K562 (cell line): Measurements from ENCODE around the gene PKLR. TPM values are rescaled to one million over a fixed set of nuclear protein-coding genes. Genes with fewer than 3 reads are reported as not detected.

Experiments used
- C11orf30 ChIP-seq: fragments of 450-650 bp; IDR thresholded peaks from 2 replicates; pipeline ENCODE4 v1.6.1; 2016; ENCODE audit warnings: low read depth, mild to moderate bottlenecking
- DACH1 ChIP-seq: fragments of 450-650 bp; IDR thresholded peaks from 2 replicates; pipeline ENCODE4 v1.6.1; 2018; ENCODE audit not compliant: partially characterized antibody
- ERF ChIP-seq: fragments of 450-650 bp; formaldehyde crosslinking; IDR thresholded peaks from 2 replicates; pipeline ENCODE4 v1.4.0; 2020; ENCODE audit warnings: mild to moderate bottlenecking, mixed read lengths
- PPARD ChIP-seq: fragments of 250-450 bp; sonication (Bioruptor Pico); IDR thresholded peaks from 2 replicates; pipeline ENCODE4 v1.8.0; 2022; ENCODE audit warnings: inconsistent platforms, mild to moderate bottlenecking, moderate library complexity
- TEAD4 ChIP-seq, 2 experiments: sonication (generic) in 1 of 2; formaldehyde crosslinking in 1 of 2; IDR thresholded peaks; 2 replicates each; pipeline versions ENCODE4 v1.6.1 to v1.8.0; 2012 to 2022; ENCODE audit warnings: borderline replicate concordance in 1 of 2, inconsistent platforms in 1 of 2, low read length in 1 of 2, mild to moderate bottlenecking in 1 of 2, missing genetic modification reagents in 1 of 2
- WHSC1 ChIP-seq: IDR thresholded peaks from one replicate; pipeline ENCODE4 v1.6.1; 2012; ENCODE audit warnings: low read length, control low read depth, inconsistent platforms
- ZNF282 ChIP-seq: sonication (generic); formaldehyde crosslinking; IDR thresholded peaks from 2 replicates; pipeline ENCODE4 v1.8.1; 2023; ENCODE audit warnings: missing genetic modification reagents
- ZNF408 ChIP-seq: fragments of 250-450 bp; sonication (Bioruptor Pico); IDR thresholded peaks from 2 replicates; pipeline ENCODE4 v1.4.0; 2020; ENCODE audit warnings: low read depth, mild to moderate bottlenecking, moderate library complexity
- polyA plus RNA-seq, 8 experiments: library from polyadenylated mRNA; depleted of rRNA in 4 of 8; stranded (reverse) in 5 of 8; unstranded in 3 of 8; fragments of >200 nt; fragmentation: Nextera tagmentation in 2 of 8; fragmentation: Illumina TruSeq in 1 of 8; extraction: Ambion mirVana in 2 of 8; extraction: Trizol in 1 of 8; gene quantifications; 2 replicates each; pipeline versions ENCODE4 v1.2.1 to v1.2.3, GENCODE V29; 2011 to 2014; ENCODE audit warnings: inconsistent platforms in 1 of 8, missing spikeins in 1 of 8
- total RNA-seq, 7 experiments: library from RNA; depleted of rRNA in 6 of 7; stranded (reverse); fragments of >200 nt in 6 of 7; fragmentation: Illumina TruSeq in 2 of 7; extraction: Trizol in 2 of 7; gene quantifications; 2 replicates each; pipeline versions ENCODE4 v1.2.1 to v1.2.3, GENCODE V29; 2011 to 2021; ENCODE audit warnings: low replicate concordance in 1 of 7
- TF ChIP-seq, protein P1 (sequence below): fragments of 250-450 bp; sonication (Bioruptor Pico); IDR thresholded peaks from 2 replicates; pipeline ENCODE4 v1.8.0; 2021; ENCODE audit warnings: borderline replicate concordance, mild to moderate bottlenecking, moderate library complexity; ENCODE audit not compliant: poor library complexity, severe bottlenecking
- TF ChIP-seq, protein P2 (sequence below): fragments of 250-450 bp; sonication (Bioruptor Pico); IDR thresholded peaks from 2 replicates; pipeline ENCODE4 v1.8.0; 2022; ENCODE audit warnings: inconsistent platforms
- TF ChIP-seq, protein P3 (sequence below): sonication (generic); formaldehyde crosslinking; IDR thresholded peaks from 2 replicates; pipeline ENCODE4 v1.4.0; 2020; ENCODE audit warnings: mild to moderate bottlenecking, missing genetic modification reagents
- TF ChIP-seq, protein P4 (sequence below): fragments of 250-450 bp; sonication (Bioruptor Pico); IDR thresholded peaks from 2 replicates; pipeline ENCODE4 v1.5.0; 2020; ENCODE audit warnings: mild to moderate bottlenecking, borderline replicate concordance
- TF ChIP-seq, protein P5 (sequence below), 2 experiments: fragments of 150-350 bp in 1 of 2; IDR thresholded peaks; 2 replicates each; pipeline ENCODE4 v1.6.1; 2012 to 2016; ENCODE audit warnings: low read depth in 2 of 2, low read length in 2 of 2, mild to moderate bottlenecking in 1 of 2, moderate library complexity in 1 of 2
- TF ChIP-seq, protein P6 (sequence below), 2 experiments: IDR thresholded peaks; 2 replicates each; pipeline ENCODE4 v1.6.1; 2012; ENCODE audit warnings: improper control_type of control experiment in 2 of 2, low read depth in 2 of 2, low read length in 2 of 2, borderline replicate concordance in 1 of 2

Gene PKLR
- total and polyA plus RNA-seq, 9 of the 15 experiments (the other 6 are each of a cell fraction or from before 2014, with no cell fraction given), result 10.7 to 78.4 (median 38.2) TPM

DNA sequence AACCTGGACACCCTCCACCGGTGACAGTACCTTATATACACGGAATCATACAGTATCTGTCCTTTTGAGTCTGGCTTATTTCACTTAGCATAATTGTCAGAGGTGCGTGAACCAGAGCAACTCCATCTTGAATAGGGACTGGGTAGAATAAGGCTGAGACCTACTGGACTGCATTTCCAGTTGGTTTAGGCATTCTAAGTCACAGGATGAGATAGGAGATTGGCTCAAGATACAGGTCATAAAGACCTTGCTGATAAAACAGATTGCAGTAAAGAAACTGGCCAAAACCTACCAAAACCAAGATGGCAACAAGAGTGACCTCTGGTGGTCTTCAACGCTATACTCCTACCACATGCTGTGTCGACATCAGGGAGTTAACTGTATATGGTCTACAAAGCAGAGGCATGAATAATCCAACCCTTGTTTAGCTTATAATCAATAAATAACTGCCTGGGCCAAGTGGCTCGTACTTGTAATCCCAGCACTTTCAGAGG, 6.1 kb upstream of the PKLR start (continued):
- TF ChIP-seq, protein P1, sequence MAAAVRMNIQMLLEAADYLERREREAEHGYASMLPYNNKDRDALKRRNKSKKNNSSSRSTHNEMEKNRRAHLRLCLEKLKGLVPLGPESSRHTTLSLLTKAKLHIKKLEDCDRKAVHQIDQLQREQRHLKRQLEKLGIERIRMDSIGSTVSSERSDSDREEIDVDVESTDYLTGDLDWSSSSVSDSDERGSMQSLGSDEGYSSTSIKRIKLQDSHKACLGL (CRISPR knock-in tag), result peak; percentile 69
- TF ChIP-seq, protein P2, sequence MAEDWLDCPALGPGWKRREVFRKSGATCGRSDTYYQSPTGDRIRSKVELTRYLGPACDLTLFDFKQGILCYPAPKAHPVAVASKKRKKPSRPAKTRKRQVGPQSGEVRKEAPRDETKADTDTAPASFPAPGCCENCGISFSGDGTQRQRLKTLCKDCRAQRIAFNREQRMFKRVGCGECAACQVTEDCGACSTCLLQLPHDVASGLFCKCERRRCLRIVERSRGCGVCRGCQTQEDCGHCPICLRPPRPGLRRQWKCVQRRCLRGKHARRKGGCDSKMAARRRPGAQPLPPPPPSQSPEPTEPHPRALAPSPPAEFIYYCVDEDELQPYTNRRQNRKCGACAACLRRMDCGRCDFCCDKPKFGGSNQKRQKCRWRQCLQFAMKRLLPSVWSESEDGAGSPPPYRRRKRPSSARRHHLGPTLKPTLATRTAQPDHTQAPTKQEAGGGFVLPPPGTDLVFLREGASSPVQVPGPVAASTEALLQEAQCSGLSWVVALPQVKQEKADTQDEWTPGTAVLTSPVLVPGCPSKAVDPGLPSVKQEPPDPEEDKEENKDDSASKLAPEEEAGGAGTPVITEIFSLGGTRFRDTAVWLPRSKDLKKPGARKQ, result peak; percentile 24; the same call in 1 of the 2 replicates
- TF ChIP-seq, protein P3, sequence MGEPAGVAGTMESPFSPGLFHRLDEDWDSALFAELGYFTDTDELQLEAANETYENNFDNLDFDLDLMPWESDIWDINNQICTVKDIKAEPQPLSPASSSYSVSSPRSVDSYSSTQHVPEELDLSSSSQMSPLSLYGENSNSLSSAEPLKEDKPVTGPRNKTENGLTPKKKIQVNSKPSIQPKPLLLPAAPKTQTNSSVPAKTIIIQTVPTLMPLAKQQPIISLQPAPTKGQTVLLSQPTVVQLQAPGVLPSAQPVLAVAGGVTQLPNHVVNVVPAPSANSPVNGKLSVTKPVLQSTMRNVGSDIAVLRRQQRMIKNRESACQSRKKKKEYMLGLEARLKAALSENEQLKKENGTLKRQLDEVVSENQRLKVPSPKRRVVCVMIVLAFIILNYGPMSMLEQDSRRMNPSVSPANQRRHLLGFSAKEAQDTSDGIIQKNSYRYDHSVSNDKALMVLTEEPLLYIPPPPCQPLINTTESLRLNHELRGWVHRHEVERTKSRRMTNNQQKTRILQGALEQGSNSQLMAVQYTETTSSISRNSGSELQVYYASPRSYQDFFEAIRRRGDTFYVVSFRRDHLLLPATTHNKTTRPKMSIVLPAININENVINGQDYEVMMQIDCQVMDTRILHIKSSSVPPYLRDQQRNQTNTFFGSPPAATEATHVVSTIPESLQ (CRISPR knock-in tag), result no peak
- TF ChIP-seq, protein P4, sequence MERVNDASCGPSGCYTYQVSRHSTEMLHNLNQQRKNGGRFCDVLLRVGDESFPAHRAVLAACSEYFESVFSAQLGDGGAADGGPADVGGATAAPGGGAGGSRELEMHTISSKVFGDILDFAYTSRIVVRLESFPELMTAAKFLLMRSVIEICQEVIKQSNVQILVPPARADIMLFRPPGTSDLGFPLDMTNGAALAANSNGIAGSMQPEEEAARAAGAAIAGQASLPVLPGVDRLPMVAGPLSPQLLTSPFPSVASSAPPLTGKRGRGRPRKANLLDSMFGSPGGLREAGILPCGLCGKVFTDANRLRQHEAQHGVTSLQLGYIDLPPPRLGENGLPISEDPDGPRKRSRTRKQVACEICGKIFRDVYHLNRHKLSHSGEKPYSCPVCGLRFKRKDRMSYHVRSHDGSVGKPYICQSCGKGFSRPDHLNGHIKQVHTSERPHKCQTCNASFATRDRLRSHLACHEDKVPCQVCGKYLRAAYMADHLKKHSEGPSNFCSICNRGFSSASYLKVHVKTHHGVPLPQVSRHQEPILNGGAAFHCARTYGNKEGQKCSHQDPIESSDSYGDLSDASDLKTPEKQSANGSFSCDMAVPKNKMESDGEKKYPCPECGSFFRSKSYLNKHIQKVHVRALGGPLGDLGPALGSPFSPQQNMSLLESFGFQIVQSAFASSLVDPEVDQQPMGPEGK (CRISPR knock-in tag), result peak; percentile 90; the same call in 1 of the 2 replicates
- TF ChIP-seq ERF (CRISPR knock-in tag), result peak; percentile 98
- no peak for TF ChIP-seq PPARD (CRISPR knock-in tag)
- TF ChIP-seq DACH1, result no peak
- no peak for TF ChIP-seq ZNF282 (CRISPR knock-in tag)
- TF ChIP-seq TEAD4 (IDR thresholded peaks at IDR 0.05; ENCODE audit: low read length), result 0 out of 2 replicates have a peak, but pooled peaks have one; percentile 10
- TF ChIP-seq TEAD4 (CRISPR knock-in tag; IDR thresholded peaks at IDR 0.05; ENCODE audit: borderline replicate concordance), result no peak
- no peak for TF ChIP-seq ZNF408 (CRISPR knock-in tag)
- TF ChIP-seq, protein P5, sequence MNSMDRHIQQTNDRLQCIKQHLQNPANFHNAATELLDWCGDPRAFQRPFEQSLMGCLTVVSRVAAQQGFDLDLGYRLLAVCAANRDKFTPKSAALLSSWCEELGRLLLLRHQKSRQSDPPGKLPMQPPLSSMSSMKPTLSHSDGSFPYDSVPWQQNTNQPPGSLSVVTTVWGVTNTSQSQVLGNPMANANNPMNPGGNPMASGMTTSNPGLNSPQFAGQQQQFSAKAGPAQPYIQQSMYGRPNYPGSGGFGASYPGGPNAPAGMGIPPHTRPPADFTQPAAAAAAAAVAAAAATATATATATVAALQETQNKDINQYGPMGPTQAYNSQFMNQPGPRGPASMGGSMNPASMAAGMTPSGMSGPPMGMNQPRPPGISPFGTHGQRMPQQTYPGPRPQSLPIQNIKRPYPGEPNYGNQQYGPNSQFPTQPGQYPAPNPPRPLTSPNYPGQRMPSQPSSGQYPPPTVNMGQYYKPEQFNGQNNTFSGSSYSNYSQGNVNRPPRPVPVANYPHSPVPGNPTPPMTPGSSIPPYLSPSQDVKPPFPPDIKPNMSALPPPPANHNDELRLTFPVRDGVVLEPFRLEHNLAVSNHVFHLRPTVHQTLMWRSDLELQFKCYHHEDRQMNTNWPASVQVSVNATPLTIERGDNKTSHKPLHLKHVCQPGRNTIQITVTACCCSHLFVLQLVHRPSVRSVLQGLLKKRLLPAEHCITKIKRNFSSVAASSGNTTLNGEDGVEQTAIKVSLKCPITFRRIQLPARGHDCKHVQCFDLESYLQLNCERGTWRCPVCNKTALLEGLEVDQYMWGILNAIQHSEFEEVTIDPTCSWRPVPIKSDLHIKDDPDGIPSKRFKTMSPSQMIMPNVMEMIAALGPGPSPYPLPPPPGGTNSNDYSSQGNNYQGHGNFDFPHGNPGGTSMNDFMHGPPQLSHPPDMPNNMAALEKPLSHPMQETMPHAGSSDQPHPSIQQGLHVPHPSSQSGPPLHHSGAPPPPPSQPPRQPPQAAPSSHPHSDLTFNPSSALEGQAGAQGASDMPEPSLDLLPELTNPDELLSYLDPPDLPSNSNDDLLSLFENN (IDR thresholded peaks at IDR 0.05; ENCODE audit: low read depth in 2 of 2, low read length in 2 of 2), result no peak
- no peak for TF ChIP-seq WHSC1
- TF ChIP-seq C11orf30, result no peak
- TF ChIP-seq, protein P6, sequence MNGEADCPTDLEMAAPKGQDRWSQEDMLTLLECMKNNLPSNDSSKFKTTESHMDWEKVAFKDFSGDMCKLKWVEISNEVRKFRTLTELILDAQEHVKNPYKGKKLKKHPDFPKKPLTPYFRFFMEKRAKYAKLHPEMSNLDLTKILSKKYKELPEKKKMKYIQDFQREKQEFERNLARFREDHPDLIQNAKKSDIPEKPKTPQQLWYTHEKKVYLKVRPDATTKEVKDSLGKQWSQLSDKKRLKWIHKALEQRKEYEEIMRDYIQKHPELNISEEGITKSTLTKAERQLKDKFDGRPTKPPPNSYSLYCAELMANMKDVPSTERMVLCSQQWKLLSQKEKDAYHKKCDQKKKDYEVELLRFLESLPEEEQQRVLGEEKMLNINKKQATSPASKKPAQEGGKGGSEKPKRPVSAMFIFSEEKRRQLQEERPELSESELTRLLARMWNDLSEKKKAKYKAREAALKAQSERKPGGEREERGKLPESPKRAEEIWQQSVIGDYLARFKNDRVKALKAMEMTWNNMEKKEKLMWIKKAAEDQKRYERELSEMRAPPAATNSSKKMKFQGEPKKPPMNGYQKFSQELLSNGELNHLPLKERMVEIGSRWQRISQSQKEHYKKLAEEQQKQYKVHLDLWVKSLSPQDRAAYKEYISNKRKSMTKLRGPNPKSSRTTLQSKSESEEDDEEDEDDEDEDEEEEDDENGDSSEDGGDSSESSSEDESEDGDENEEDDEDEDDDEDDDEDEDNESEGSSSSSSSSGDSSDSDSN (IDR thresholded peaks at IDR 0.05; ENCODE audit: borderline replicate concordance in 1 of 2, low read depth in 2 of 2, low read length in 2 of 2), result no peak
